ENCODE data around the gene TSPAN8. TPM values are rescaled to one million over a fixed set of nuclear protein-coding genes. Genes with fewer than 3 reads are reported as not detected.

Gene TSPAN8
- total and polyA plus RNA-seq, 11 donors = 0.23 to 1.5 (median 0.27) TPM; not detected in 6

DNA sequence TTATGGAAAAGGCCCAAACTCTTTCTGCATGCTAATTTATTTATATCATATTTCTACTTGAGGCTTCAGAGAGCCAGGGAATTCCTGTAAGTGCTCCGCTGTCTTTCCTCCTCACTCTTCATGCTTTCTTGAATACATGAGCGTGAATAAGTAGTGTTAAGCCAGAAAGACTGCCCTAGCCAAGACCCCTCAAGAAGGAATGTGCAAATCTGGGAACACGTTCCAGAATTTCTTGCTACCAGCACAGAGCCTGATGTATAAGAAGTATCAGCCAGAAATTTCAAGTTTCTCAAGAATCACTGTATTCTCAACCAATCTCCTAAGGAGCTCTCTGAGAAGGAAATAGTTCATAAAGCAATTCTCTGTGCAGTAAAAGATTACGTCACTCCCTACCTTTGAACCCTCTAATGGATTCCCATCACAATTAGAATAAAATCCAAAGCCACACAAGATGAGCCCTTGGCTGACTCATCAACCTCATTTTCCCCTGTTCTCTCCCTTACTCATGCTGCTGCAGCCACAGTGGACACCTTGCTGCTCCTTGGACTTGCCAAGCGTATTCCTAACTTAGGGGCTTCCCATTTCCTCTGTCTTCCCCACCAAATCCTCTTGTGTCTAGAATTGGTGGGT is 6.9 kb upstream of the TSPAN8 start:
- H3K4me3 ChIP-seq = no peak overlapping the region
- H3K9me3 ChIP-seq = peaks cover 0 to 5% (median 0%) of the 10 kb centered on the region in 12 donors
- H3K4me1 ChIP-seq = no peaks in the 10 kb centered on the region
- H3K27me3 ChIP-seq = no peaks in the 10 kb centered on the region
- H3K36me3 ChIP-seq = no peaks in the 10 kb centered on the region
- ATAC-seq (no peak), DNase-seq (no peak)
- TF ChIP-seq, protein P1, sequence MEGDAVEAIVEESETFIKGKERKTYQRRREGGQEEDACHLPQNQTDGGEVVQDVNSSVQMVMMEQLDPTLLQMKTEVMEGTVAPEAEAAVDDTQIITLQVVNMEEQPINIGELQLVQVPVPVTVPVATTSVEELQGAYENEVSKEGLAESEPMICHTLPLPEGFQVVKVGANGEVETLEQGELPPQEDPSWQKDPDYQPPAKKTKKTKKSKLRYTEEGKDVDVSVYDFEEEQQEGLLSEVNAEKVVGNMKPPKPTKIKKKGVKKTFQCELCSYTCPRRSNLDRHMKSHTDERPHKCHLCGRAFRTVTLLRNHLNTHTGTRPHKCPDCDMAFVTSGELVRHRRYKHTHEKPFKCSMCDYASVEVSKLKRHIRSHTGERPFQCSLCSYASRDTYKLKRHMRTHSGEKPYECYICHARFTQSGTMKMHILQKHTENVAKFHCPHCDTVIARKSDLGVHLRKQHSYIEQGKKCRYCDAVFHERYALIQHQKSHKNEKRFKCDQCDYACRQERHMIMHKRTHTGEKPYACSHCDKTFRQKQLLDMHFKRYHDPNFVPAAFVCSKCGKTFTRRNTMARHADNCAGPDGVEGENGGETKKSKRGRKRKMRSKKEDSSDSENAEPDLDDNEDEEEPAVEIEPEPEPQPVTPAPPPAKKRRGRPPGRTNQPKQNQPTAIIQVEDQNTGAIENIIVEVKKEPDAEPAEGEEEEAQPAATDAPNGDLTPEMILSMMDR (IDR thresholded peaks at IDR 0.05) = no peak
- no peak for TF ChIP-seq POLR2A (IDR thresholded peaks at IDR 0.05)
- intact Hi-C loops (cut with DNase I) = no loop called here
- no peak overlapping the region for H3K27ac ChIP-seq
- WGBS, 4 donors = 76 to 79% (median 78%) methylated on average over 5 of the region's 5 CpGs

DNA sequence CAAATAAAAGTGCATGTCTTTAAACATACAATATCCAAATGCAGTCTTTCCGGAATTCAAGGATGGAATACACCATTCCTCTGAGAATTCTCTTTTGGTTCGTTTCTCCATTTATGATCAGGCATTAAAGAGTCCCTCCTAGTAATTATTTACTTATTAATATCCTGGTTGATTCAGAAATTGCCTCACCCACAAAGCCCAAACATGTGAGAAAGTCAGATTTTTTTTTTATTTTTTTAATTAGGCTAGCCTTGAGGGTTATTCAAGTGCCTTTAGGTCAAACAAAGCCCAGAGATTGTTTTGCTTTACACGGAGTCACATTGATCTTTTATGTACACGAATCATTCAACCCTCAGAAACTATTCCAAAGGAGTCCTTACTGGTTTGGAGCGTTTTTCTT is 6.4 kb upstream of the TSPAN8 start:
- WGBS, 4 donors = 71 to 77% (median 74%) methylated on average over 5 of the region's 5 CpGs
- TF ChIP-seq, protein P1 (IDR thresholded peaks at IDR 0.05) = no peak
- TF ChIP-seq POLR2A (IDR thresholded peaks at IDR 0.05) = no peak
- Histone ChIP-seq H3K4me1 (no peaks in the 10 kb centered on the region), H3K4me3 (no peak overlapping the region), H3K36me3 (no peaks in the 10 kb centered on the region), H3K27me3 (no peaks in the 10 kb centered on the region), H3K9me3 (peaks cover 0 to 5% (median 0%) of the 10 kb centered on the region in 12 donors), H3K27ac (no peak overlapping the region)
- intact Hi-C loops (cut with DNase I) = no loop called here
- no peak for ATAC-seq
- no peak for DNase-seq

DNA sequence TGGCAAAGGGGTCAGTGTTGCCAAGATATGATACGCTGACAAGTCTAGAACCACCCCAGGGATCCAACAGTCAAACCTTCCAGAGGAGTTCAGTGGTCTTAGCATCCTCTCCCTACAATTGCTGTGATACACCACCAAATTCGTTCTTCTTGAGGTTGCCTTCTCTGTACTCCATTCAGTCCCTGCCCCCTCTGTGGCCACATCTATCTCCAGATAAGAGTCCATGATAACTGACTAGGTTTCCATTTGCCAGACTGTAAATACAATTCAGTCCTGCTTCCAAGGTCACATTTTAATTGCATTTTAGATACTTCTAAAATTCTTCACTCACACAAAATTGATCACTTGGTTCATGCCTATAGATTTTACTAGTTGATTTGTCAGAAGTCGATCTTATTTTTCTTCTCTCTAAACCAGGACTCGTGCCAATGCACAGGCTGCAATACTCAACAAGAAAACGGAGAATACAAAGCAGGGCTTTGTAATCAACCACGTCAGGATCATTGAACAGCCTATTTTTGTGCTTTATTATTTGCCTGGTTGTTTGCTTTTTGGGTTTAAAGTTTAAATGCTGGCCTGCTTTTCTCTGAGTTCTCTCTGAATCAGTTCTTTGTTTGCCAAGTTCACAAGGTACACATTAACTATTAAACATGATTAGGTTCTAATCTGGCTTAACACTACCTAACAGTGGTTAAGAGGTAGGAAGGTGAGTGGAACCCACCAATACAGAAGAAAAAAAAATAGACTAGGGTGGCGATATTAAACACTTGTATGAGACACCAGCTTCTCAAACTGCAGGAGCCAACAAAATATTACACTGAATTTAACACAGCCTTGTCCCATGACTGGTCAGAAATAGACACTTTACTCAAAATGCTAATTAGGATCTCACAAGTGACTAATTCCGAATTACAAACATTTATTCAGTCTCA is 5.3 kb upstream of the TSPAN8 start:
- Histone ChIP-seq H3K9me3 (peaks cover 0 to 2% (median 0%) of the 10 kb centered on the region in 12 donors), H3K4me3 (no peak overlapping the region), H3K27me3 (no peaks in the 10 kb centered on the region), H3K4me1 (no peaks in the 10 kb centered on the region), H3K27ac (no peak overlapping the region), H3K36me3 (no peaks in the 10 kb centered on the region)
- intact Hi-C loops (cut with DNase I) = no loop called here
- ATAC-seq (no peak), DNase-seq (no peak)
- 73 to 80% (median 75%) methylated on average over 8 of the region's 8 CpGs for WGBS, 4 donors
- no peak for TF ChIP-seq POLR2A (IDR thresholded peaks at IDR 0.05)
- TF ChIP-seq, protein P1 (IDR thresholded peaks at IDR 0.05) = no peak

DNA sequence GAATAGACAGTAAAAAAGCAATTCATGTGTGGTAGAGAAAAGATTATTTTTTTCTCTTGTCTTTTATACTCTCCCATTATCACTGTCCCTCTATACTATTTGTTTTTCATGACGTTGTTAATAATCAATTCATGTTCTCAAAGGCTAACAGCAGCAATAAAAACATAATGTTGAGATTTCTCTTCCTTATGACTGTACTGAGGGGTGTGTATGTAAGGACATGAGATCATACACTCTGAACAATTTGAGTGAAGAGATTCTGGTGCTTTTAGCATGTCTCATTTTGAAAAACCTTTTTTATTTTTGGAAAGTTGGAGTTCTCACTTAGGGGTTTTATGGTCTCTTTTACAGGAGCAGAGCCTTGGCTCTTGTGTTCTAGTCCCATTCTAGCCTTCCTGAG is 3.8 kb upstream of the TSPAN8 start:
- no peak overlapping the region for H3K4me3 ChIP-seq
- H3K36me3 ChIP-seq = no peaks in the 10 kb centered on the region
- ATAC-seq = no peak
- no peaks in the 10 kb centered on the region for H3K4me1 ChIP-seq
- DNase-seq = no peak
- H3K9me3 ChIP-seq = no peaks in the 10 kb centered on the region
- H3K27ac ChIP-seq = no peak overlapping the region
- intact Hi-C loops (cut with DNase I) = no loop called here
- no peaks in the 10 kb centered on the region for H3K27me3 ChIP-seq
- TF ChIP-seq POLR2A (IDR thresholded peaks at IDR 0.05) = no peak
- TF ChIP-seq, protein P1 (IDR thresholded peaks at IDR 0.05) = no peak
- WGBS, 4 donors = 50 to 69% (median 64%) methylated on average over 1 of the region's 1 CpG

Measured in heart left ventricle (tissue), 16 donors.